ENCODE measurements around the gene RARRES2.

DNA sequence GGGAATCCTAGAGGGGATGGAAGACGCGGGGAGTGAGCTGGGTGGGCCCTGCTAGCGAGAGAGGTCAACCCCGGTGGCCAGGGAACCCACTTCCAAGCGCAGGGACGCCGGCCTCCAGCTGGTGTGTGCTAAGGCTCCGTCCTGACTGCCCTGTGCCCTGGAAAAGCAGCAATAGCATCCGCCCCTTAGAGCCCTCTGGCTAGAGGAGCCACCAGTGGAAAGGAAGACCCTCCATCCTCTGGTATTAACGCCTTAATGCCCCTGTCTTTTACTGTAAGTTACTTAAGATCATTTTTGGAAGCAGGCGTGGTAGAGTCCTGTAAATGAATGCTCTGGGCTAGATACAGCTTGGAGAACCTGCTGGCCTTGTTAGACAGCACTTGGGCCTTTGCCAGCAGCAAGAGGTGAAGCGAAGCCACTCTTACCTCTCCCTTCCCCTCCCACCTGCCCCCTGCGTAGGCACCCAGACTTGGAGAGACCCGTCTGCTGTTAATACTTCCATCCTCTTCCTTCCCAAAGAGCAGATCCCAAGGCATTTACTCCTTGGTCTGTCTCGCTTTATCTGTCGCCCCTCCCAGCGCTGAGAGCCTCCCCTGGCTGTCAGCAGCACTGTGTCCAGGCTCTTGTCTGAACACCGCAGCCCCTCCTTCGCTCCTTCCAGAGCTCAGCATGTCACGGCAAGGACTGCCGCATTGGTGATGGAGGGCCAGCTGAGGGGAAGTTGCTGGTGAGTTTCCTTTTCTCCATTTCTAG, 31.8 kb upstream of the RARRES2 start:
- TF ChIP-seq CTCF (IDR thresholded peaks at IDR 0.05): no peak
- no peak for TF ChIP-seq POLR2A (IDR thresholded peaks at IDR 0.05)
